ENCODE results near the gene DYNLT3.

The DYNLT3 gene

DNA sequence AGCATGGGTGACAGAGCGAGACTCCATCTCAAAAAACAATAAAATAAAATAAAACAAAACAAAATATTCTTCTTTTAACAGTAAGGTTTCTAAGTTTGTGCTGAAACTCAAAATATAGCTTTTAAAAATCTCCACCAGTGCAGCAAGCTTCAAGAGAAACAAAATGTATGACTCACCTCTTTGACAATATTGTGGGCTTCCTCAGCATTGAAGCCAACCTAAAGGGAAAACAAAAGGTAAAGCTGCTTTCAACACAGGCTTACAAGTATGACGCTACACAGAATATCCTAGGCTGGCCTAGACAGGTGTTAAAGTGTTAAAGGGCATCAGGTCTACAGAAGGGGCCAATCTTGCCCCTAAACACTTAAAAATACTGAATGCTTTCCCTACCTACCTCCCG is 1.2 kb downstream of the DYNLT3 start:
- DNase-seq (ENCODE audit: insufficient read length, low spot score) (no peak), FAIRE-seq (no peak)

DNA sequence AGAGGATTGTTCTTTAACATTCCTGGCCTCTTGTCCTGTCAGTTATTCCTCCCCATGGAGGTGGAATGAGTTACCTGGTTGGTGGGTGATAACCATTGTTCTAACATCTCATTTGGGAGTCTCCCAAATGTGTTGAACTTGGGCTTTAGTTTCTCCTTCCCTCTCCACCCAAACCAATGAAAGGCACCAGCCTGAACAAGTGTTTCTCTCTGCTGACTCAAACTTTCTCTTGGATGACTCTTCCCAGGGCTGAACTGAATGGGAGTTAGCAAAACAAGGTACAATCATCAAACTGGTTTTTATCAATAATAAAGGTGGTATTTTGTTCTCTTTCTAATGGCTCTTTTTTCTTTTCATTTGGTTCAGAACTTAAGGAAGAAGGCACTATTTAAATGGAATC is 2.7 kb downstream of the DYNLT3 start:
- FAIRE-seq = no peak
- DNase-seq (ENCODE audit: insufficient read length, low spot score) = no peak

DNA sequence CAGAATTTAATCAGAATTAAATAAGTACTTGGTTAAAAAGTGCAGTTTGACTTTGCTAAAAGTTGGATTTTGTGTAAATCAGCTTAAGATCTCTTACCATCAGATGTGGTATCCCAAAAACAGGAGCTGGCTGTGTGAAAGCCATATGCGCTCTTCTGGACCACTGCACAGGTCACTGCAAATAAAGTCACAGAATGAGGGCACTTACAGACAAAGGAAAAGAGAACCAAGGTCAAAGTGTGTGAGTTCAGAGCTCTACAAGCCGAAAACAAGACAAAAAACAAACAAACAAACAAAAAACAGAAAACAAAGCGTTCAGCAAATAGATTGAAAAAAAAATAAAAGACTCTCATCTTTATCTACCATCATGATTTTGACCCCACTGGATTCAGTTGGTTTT is 6.4 kb downstream of the DYNLT3 start:
- no peak for FAIRE-seq

GRCh38 chrX:37834937-37835336 is 12.4 kb downstream of the DYNLT3 start:
- no peak for DNase-seq (ENCODE audit: insufficient read length, low spot score)
- no peak for FAIRE-seq

More for the DNA sequence above, 6.4 kb downstream of the DYNLT3 start:
- no peak for DNase-seq (ENCODE audit: insufficient read length, low spot score)

- DNase-seq (ENCODE audit: insufficient read length, low spot score) (no peak), FAIRE-seq (no peak)
Measured at GRCh38 chrX:37830371-37830770, 17.0 kb downstream of the DYNLT3 start.

DNA sequence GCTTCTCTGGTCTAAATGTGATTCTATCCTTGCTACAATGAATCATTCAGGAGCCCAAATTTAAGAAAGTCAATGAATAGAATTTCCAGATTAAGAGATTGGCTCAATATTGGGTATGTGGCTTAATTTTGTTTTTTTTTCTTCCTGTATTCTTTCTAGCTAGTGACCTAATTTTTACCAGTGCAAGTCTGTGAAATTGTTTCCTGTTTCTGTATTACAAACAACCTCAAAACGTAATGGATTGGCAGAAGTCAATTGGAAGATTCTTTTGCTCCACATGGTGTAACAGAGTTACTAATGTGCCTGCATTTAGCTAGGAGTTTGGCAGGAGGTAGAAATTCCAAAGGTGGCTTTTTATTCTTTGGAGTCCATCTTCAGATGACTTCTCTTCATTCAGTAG is 17.6 kb downstream of the DYNLT3 start:
- DNase-seq (ENCODE audit: insufficient read length, low spot score) (no peak), FAIRE-seq (no peak)

GRCh38 chrX:37825215-37825842 is 22.0 kb downstream of the DYNLT3 start:
- no peak for DNase-seq (ENCODE audit: insufficient read length, low spot score)
- FAIRE-seq = no peak

- FAIRE-seq = no peak
- no peak for DNase-seq (ENCODE audit: insufficient read length, low spot score)
Measured at GRCh38 chrX:37824491-37825214, 22.7 kb downstream of the DYNLT3 start.

GRCh38 chrX:37820646-37821045 is 26.7 kb downstream of the DYNLT3 start:
- no peak for DNase-seq (ENCODE audit: insufficient read length, low spot score)
- no peak for FAIRE-seq

DNA sequence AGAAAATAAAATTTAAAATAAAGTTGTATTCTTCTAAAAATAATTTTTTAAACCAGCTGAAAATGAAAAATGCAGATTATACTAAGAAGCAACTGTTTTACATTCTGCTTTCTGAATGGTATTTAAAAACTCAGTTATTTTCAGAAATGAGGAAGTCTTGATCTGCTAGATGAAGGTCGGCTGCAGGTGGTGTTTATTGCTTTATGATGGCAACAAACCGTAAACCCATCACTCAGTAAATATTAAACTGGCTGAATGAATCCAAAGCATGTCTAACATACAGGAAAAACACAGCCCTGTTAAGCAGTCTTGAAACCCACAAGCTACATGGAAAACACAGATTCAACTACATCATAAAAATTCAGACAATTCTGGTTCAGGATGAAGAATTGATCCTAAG is 29.3 kb downstream of the DYNLT3 start:
- DNase-seq (ENCODE audit: insufficient read length, low spot score) (no peak), FAIRE-seq (no peak)

- no peak for DNase-seq (ENCODE audit: insufficient read length, low spot score)
- FAIRE-seq = no peak
Measured at GRCh38 chrX:37817579-37817978, 29.8 kb downstream of the DYNLT3 start.

DNA sequence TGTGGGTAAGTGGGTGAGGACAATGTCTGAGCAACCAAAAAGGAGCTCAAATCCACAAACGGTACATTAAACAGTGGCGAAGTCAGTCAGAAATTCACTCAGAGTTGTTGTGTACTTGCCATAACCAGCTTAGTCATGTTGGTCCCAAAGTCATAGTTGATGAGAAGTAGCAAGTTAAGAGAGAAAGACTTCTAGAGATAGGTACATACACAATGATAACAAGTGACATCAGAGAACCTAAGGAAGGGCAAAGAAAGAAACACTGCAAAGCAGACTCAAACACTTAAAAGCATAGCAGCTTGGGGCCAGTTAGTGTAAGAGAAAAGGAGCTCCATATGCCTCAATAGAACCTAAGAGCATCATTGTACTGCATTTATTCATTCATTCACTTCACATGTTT is 30.2 kb downstream of the DYNLT3 start:
- FAIRE-seq = no peak

DNA sequence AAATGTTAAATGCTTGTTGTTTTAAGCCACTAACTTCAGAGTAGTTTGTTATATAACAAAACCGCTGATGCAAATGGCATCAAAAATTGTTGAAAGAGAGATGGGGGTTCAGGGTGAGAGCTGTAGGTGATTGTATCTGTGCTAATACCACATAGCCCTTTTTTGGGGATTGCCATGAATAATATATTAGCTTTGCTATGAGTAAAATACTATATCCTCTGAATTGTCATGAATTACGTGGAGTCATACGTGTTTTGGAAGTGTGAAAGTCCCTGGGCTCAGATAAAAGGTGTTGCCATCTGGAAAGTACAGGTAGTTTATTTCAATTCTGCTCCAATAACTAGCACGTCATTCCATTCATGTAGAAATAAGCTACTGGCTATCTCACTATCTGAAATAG is 30.6 kb downstream of the DYNLT3 start:
- FAIRE-seq (no peak), DNase-seq (ENCODE audit: insufficient read length, low spot score) (no peak)

More for the DNA sequence above, 30.2 kb downstream of the DYNLT3 start:
- DNase-seq (ENCODE audit: insufficient read length, low spot score) = no peak

DNA sequence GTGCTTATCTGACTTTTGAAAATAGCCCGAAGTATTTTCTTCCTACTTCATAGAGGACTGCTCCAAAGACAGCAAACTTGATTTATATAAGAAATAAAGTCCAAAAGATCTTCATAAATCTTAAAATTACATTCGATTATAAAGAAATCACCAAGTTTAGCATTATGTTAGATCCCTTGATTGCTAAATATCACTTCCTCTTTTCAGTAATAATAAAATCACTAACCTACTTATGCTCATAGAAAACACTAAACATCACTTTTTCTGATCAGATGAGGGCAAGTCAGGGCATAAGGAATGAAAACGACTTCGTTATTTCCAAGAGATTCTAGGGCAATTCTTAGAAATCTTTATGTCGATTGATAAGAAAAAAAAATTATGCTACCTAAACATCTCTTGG is 32.0 kb downstream of the DYNLT3 start:
- FAIRE-seq (no peak), DNase-seq (ENCODE audit: insufficient read length, low spot score) (no peak)

- DNase-seq (ENCODE audit: insufficient read length, low spot score) = no peak
- FAIRE-seq = no peak
Measured at GRCh38 chrX:37813570-37813969, 33.8 kb downstream of the DYNLT3 start.

GRCh38 chrX:37812110-37812509 is 35.3 kb downstream of the DYNLT3 start:
- DNase-seq (ENCODE audit: insufficient read length, low spot score) (no peak), FAIRE-seq (no peak)

DNA sequence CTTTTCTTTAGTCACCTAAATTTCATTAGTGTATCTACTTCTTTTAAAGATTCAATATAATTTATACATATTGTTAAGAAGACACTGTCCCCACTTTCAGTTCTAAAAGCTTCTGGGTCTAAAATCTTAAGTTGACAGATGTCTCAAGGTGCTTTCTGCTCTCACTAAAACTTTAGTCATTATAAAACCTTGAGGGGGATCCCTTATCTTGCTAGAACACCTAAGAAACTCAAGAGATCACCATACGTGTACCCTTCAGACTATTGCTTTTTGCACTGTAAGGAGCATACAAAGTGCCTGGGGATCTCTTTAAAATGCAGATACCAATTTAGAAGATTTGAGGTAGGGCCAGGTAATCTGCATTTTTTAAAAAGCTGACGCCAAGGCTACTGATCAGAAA is 37.4 kb downstream of the DYNLT3 start:
- FAIRE-seq = no peak
- no peak for DNase-seq (ENCODE audit: insufficient read length, low spot score)

DNA sequence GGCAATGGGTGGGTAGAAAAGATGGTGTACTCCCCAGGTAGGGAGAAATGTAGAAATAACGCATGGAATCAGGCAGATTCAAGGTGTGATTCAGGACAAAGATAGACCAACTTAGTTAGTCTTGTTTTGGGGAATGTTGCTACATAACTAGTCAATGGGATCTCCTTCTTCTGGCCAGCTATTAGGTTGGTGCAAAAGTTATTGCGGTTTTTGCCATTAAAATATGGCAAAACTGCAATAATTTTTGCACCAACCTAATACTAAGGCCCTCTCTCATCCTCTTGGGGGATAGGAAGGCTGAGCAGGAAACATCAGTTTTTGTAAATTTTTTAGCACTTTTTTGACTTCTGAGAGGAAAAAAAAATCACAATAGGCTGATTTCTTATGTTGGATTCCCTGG is 44.3 kb downstream of the DYNLT3 start:
- DNase-seq (ENCODE audit: insufficient read length, low spot score) = no peak
- FAIRE-seq = no peak

DNA sequence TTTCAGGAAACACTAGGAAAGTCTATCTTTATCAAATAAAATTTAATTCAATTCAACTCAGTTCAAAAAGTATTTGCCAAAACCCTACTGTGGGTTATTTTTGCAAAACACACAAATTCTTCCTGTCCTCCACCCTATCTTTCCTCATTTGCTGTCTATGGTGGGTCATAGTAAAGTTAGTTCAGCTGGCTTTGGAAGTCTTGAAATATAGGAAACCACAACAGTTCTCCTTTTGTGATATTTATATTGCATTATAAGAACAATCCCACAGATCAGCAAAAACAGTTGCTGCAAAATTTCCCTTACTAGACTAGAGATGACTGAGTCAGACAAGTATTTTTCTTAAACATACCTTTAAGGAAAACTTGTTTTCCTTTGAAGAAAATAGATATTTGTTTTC is 45.3 kb downstream of the DYNLT3 start:
- FAIRE-seq = no peak
- no peak for DNase-seq (ENCODE audit: insufficient read length, low spot score)

- FAIRE-seq = no peak
Measured at GRCh38 chrX:37800717-37801116, 46.7 kb downstream of the DYNLT3 start.

GRCh38 chrX:37799936-37800335 is 47.4 kb downstream of the DYNLT3 start:
- FAIRE-seq = no peak

More at GRCh38 chrX:37800717-37801116, 46.7 kb downstream of the DYNLT3 start:
- no peak for DNase-seq (ENCODE audit: insufficient read length, low spot score)

DNA sequence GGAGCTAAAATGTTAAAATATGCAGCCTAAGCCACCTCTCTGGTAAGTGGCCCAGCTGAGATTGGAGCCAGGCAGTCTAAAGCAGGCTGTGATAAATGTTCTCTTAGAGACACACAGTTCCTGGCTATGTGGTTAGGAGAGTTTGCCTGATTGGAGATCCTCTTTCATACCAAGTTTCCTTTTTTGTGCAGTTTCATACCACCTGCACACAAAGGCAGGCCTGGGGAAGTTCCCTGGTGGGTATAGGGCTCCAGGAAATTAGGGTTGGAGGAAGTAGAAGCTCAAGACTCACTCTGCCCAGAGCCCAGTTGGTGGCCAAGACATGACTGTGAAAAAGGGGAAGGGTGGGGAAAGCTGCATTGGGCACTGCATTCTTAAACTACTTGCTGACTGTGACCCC is 50.6 kb downstream of the DYNLT3 start:
- DNase-seq (ENCODE audit: insufficient read length, low spot score) (no peak), FAIRE-seq (no peak)

More at GRCh38 chrX:37799936-37800335, 47.4 kb downstream of the DYNLT3 start:
- DNase-seq (ENCODE audit: insufficient read length, low spot score) = no peak

Measured in HTR-8/SVneo (cell line).